Fibroblast of lung (primary cell): Measurements from ENCODE around the gene NUMA1. TPM values are rescaled to one million over a fixed set of nuclear protein-coding genes. Genes with fewer than 3 reads are reported as not detected.

Experiments
- DNase-seq, 2 donors: peaks; one replicate each; pipeline versions ENCODE4 v3.0.0 to v3.0.0-alpha.2; 2010; ENCODE audit warnings: low read depth in 2 of 2
- H2AFZ ChIP-seq: 2 replicates; pipeline ENCODE4 v1.5.1; 2012; ENCODE audit warnings: low read length, control low read depth, inconsistent platforms
- H3K27ac ChIP-seq: 2 replicates; pipeline ENCODE4 v1.5.1; 2011; ENCODE audit warnings: low read length, control low read depth; ENCODE audit not compliant: insufficient read depth
- H3K27me3 ChIP-seq: 2 replicates; pipeline ENCODE4 v1.5.1; 2011; ENCODE audit warnings: mild to moderate bottlenecking, low read length; ENCODE audit not compliant: control insufficient read depth, insufficient read depth
- H3K36me3 ChIP-seq: 2 replicates; pipeline ENCODE4 v1.5.1; 2011; ENCODE audit warnings: low read length; ENCODE audit not compliant: control insufficient read depth, insufficient read depth
- H3K4me1 ChIP-seq: 2 replicates; pipeline ENCODE4 v1.5.1; 2011; ENCODE audit warnings: low read length; ENCODE audit not compliant: control insufficient read depth, insufficient read depth; ENCODE audit errors: extremely low read depth
- H3K4me2 ChIP-seq: 2 replicates; pipeline ENCODE4 v1.5.1; 2011; ENCODE audit warnings: low read length, control low read depth; ENCODE audit not compliant: insufficient read depth; ENCODE audit errors: extremely low read depth
- H3K4me3 ChIP-seq, 4 experiments: fragments of 200-600 bp in 1 of 4; sonication (generic) in 1 of 4; replicated peaks in 1 of 4; 2 replicates each; pipeline ENCODE4 v1.5.1; 2011 to 2016; ENCODE audit warnings: low read length in 4 of 4, low read depth in 3 of 4, mild to moderate bottlenecking in 3 of 4, control low read depth in 2 of 4, inconsistent platforms in 1 of 4, mixed read lengths in 1 of 4; ENCODE audit not compliant: insufficient read depth in 1 of 4; ENCODE audit errors: control extremely low read depth in 1 of 4
- H3K79me2 ChIP-seq: 2 replicates; pipeline ENCODE4 v1.5.1; 2012; ENCODE audit warnings: mild to moderate bottlenecking, low read length, inconsistent platforms; ENCODE audit not compliant: control insufficient read depth, insufficient read depth
- H3K9ac ChIP-seq: 2 replicates; pipeline ENCODE4 v1.5.1; 2011; ENCODE audit warnings: mild to moderate bottlenecking, low read length, control low read depth; ENCODE audit not compliant: insufficient read depth
- H3K9me3 ChIP-seq: 2 replicates; pipeline ENCODE4 v1.5.1; 2012; ENCODE audit warnings: low read depth, low read length; ENCODE audit not compliant: control insufficient read depth, insufficient read depth
- H4K20me1 ChIP-seq: 2 replicates; pipeline ENCODE4 v1.5.1; 2011; ENCODE audit warnings: low read length; ENCODE audit not compliant: control insufficient read depth, insufficient read depth; ENCODE audit errors: extremely low read depth
- EZH2 ChIP-seq: IDR thresholded peaks from 2 replicates; pipeline ENCODE4 v1.5.1; 2012; ENCODE audit warnings: low read length, control low read depth, mild to moderate bottlenecking; ENCODE audit errors: missing control alignments
- polyA plus RNA-seq, 2 donors: library from polyadenylated mRNA; depleted of rRNA in 1 of 2; stranded (reverse) in 1 of 2; unstranded in 1 of 2; fragments of >200 nt; gene quantifications; 2 replicates each; pipeline ENCODE4 v1.2.1, GENCODE V29; 2011 to 2012; ENCODE audit warnings: missing spikeins in 1 of 2
- total RNA-seq: library from RNA; depleted of rRNA; stranded (reverse); fragments of >200 nt; gene quantifications from 2 replicates; pipeline ENCODE4 v1.2.1, GENCODE V29; 2014
- TF ChIP-seq, protein P1 (sequence below), 2 donors: IDR thresholded peaks in 1 of 2; conservative IDR thresholded peaks in 1 of 2; 1 replicate in 1 of 2; 2 replicates in 1 of 2; pipeline ENCODE4 v1.5.1; 2011 to 2012; ENCODE audit warnings: low read length in 2 of 2, control low read depth in 1 of 2, inconsistent platforms in 1 of 2, low read depth in 1 of 2, mild to moderate bottlenecking in 1 of 2

Gene NUMA1
- total and polyA plus RNA-seq, 2 donors (not counting 1 experiment from before 2014, with no cell fraction given): 59.0 to 247 TPM

DNA sequence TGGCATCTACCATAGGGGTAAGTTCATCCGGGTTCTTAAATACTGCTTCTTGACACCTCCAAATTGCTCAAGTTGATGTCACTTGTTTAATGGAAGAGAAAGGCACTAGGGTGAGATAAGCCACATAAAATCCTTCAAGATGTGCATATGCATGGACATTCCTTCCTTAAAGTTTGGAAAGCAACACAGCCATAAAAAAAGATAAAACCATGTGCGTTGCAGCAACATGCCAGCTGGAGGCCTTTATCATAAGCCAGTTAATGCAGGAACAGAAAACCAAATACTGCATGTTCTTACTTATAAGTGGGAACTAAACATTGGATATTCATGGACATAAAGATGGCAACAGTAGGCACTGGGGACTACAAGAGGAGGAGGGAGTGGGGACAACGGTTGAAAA, 89.6 kb downstream of the NUMA1 start:
- Histone ChIP-seq H3K27me3 (no peaks in the 10 kb centered on the region), H3K79me2 (no peaks in the 10 kb centered on the region), H3K4me3 (no peak overlapping the region)

DNA sequence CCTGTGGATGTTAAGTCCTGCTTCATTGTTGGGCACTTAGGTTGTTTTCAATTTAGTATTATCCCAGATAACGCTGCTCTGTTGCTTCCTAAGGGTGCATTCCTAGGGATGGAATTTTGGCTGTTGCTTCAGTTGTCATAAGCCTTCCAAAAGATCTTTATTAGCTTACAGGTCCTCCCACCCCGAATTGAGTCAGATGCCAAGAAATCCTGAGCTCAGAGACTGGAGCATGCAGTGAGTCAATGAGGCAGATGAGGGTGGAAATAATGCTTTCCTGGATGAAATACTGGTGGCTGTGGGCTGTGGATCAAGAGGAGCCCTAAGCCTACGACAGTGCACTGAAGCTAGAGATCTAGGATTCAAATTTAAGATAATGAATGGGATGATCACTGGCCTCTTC, 92.3 kb downstream of the NUMA1 start:
- Histone ChIP-seq H3K4me2 (peak overlapping the region; percentile 32), H3K9ac (no peak overlapping the region), H3K4me3 (no peak overlapping the region), H3K9me3 (no peaks in the 10 kb centered on the region), H3K4me1 (peaks cover 7% of the 10 kb centered on the region), H2AFZ (no peak overlapping the region), H3K36me3 (peaks cover 2% of the 10 kb centered on the region), H4K20me1 (no peaks in the 10 kb centered on the region), H3K27me3 (no peaks in the 10 kb centered on the region), H3K27ac (no peak overlapping the region), H3K79me2 (no peaks in the 10 kb centered on the region)
- peak; percentile 72 to 92 for DNase-seq
- no peak for TF ChIP-seq EZH2
- TF ChIP-seq, protein P1, sequence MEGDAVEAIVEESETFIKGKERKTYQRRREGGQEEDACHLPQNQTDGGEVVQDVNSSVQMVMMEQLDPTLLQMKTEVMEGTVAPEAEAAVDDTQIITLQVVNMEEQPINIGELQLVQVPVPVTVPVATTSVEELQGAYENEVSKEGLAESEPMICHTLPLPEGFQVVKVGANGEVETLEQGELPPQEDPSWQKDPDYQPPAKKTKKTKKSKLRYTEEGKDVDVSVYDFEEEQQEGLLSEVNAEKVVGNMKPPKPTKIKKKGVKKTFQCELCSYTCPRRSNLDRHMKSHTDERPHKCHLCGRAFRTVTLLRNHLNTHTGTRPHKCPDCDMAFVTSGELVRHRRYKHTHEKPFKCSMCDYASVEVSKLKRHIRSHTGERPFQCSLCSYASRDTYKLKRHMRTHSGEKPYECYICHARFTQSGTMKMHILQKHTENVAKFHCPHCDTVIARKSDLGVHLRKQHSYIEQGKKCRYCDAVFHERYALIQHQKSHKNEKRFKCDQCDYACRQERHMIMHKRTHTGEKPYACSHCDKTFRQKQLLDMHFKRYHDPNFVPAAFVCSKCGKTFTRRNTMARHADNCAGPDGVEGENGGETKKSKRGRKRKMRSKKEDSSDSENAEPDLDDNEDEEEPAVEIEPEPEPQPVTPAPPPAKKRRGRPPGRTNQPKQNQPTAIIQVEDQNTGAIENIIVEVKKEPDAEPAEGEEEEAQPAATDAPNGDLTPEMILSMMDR (conservative IDR thresholded peaks at IDR 0.05 in 1 of 2, IDR thresholded peaks at IDR 0.05 in 1 of 2; ENCODE audit: low read depth in 1 of 2, low read length in 2 of 2): no peak

More for the DNA sequence above, 89.6 kb downstream of the NUMA1 start:
- no peaks in the 10 kb centered on the region for H3K9me3 ChIP-seq
- no peaks in the 10 kb centered on the region for H4K20me1 ChIP-seq
- H3K9ac ChIP-seq: no peak overlapping the region
- no peak overlapping the region for H3K27ac ChIP-seq
- H3K4me1 ChIP-seq: peaks cover 7% of the 10 kb centered on the region
- peaks cover 2% of the 10 kb centered on the region for H3K36me3 ChIP-seq
- TF ChIP-seq EZH2: no peak
- TF ChIP-seq, protein P1 (conservative IDR thresholded peaks at IDR 0.05 in 1 of 2, IDR thresholded peaks at IDR 0.05 in 1 of 2; ENCODE audit: low read depth in 1 of 2, low read length in 2 of 2): no peak
- no peak for DNase-seq
- no peak overlapping the region for H2AFZ ChIP-seq
- no peak overlapping the region for H3K4me2 ChIP-seq

DNA sequence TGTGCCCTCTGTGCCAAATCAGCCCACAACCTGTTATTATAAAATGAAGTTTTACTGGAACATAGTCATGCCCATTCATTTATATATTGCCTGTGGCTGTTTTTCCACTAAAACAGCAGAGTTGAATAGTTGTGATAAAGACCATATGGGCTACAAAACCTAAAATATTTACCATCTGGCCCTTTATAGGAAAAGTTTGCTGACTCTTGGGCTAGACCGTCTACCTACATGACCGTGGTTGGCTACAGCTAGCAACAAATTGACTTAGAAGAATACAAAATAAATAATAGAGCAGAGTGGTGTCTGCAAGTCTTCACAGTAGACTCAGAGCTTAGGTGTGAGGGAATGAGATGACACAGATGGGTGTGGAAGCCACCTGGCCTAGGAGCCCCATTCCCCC, 92.8 kb downstream of the NUMA1 start:
- H3K9me3 ChIP-seq: no peaks in the 10 kb centered on the region
- H3K4me3 ChIP-seq: no peak overlapping the region
- TF ChIP-seq EZH2: no peak
- TF ChIP-seq, protein P1 (conservative IDR thresholded peaks at IDR 0.05 in 1 of 2, IDR thresholded peaks at IDR 0.05 in 1 of 2; ENCODE audit: low read depth in 1 of 2, low read length in 2 of 2): no peak
- peak in 1 of 2 donors; percentile 17 for DNase-seq
- H3K36me3 ChIP-seq: peaks cover 2% of the 10 kb centered on the region
- H3K27me3 ChIP-seq: no peaks in the 10 kb centered on the region
- no peak overlapping the region for H3K27ac ChIP-seq
- H3K4me2 ChIP-seq: peak overlapping the region; percentile 32
- H3K9ac ChIP-seq: no peak overlapping the region
- H4K20me1 ChIP-seq: no peaks in the 10 kb centered on the region
- peaks cover 7% of the 10 kb centered on the region for H3K4me1 ChIP-seq
- no peaks in the 10 kb centered on the region for H3K79me2 ChIP-seq
- H2AFZ ChIP-seq: no peak overlapping the region
